C4-2B (cell line): ENCODE data around the gene LEMD2.

Source experiments
- CTCF ChIP-seq: fragments of 450-650 bp; conservative IDR thresholded peaks from 2 replicates; pipeline ENCODE4 v1.5.1; 2017; ENCODE audit warnings: mild to moderate bottlenecking
- ZFX ChIP-seq: fragments of 450-650 bp; IDR thresholded peaks from 2 replicates; pipeline ENCODE4 v1.6.1; 2017

GRCh38 chr6:33820243-33820642 lies 31.3 kb upstream of the LEMD2 start:
- TF ChIP-seq CTCF (no peak), ZFX (no peak)
